Measurements from ENCODE around the gene ENAH. TPM values are rescaled to one million over a fixed set of nuclear protein-coding genes. Genes with fewer than 3 reads are reported as not detected.

ENAH gene
- polyA plus RNA-seq, 1 of the 3 experiments (the other 2 are of a cell fraction), result 48.9 TPM

DNA sequence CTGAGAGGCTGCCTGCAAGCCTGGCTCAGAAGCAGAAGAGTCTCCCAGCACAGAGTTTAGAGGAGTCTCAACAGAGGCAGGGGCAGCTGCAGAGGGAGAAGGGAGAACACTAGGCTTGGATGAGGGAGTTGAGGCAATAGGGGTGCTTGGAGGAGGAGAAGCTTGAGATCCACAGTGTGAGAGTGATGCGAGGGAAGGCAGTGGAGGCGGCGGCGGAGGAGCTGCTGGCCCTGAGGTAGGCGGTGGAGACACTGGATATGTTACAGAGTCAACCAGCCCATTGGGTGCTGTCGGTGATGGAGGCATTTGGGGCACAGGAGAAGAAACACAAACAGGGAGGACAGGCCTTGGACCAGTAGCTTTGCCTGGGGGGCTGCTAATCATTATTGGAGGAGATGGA, 135.7 kb downstream of the ENAH start:
- H3K4me2 ChIP-seq, result no peak overlapping the region
- H3K79me2 ChIP-seq (ENCODE audit: insufficient read depth), result peaks cover 82% of the 10 kb centered on the region
- WGBS (ENCODE audit: low lambda C conversion rate), result 99% methylated on average over 6 of the region's 6 CpGs
- no peak overlapping the region for H2AFZ ChIP-seq (ENCODE audit: low read depth)
- peaks cover 0 to 19% of the 10 kb centered on the region in 2 experiments; a peak in 2 of 4 replicates for H3K4me1 ChIP-seq (ENCODE audit: control insufficient read depth in 1 of 2, insufficient read depth in 2 of 2, low read depth in 1 of 2, low read length in 1 of 2)
- no peak for DNase-seq
- H3F3A ChIP-seq (replicated peaks; ENCODE audit: insufficient read depth), result peaks cover 15% of the 10 kb centered on the region
- no peaks in the 10 kb centered on the region for H3K27me3 ChIP-seq (ENCODE audit: insufficient read depth)
- H3K9ac ChIP-seq, result no peak overlapping the region
- H3K36me3 ChIP-seq (replicated peaks in 1 of 2; ENCODE audit: control insufficient read depth in 1 of 2, insufficient read depth in 2 of 2, low read length in 1 of 2), result peaks cover 40 to 60% of the 10 kb centered on the region in 2 experiments
- H3K9me2 ChIP-seq, result no peaks in the 10 kb centered on the region
- peaks cover 28% of the 10 kb centered on the region; the same call in 1 of the 2 replicates for H4K20me1 ChIP-seq (ENCODE audit: insufficient read depth)
- no peak overlapping the region for H3K4me3 ChIP-seq (ENCODE audit: low read depth in 2 of 2, low read length in 1 of 2)
- TF ChIP-seq JUND (IDR thresholded peaks at IDR 0.05) (no peak), ELF1 (IDR thresholded peaks at IDR 0.05) (no peak), NFIC (IDR thresholded peaks at IDR 0.05; ENCODE audit: borderline replicate concordance) (no peak), SIN3A (IDR thresholded peaks at IDR 0.05; ENCODE audit: borderline replicate concordance, low read depth, low read length) (no peak), EP300 (IDR thresholded peaks at IDR 0.05; ENCODE audit: borderline replicate concordance in 1 of 2, low read depth in 1 of 2, low read length in 1 of 2) (no peak)
- TF ChIP-seq, protein P1, sequence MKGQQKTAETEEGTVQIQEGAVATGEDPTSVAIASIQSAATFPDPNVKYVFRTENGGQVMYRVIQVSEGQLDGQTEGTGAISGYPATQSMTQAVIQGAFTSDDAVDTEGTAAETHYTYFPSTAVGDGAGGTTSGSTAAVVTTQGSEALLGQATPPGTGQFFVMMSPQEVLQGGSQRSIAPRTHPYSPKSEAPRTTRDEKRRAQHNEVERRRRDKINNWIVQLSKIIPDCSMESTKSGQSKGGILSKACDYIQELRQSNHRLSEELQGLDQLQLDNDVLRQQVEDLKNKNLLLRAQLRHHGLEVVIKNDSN (IDR thresholded peaks at IDR 0.05; ENCODE audit: borderline replicate concordance, low read depth), result no peak
- TF ChIP-seq, protein P2, sequence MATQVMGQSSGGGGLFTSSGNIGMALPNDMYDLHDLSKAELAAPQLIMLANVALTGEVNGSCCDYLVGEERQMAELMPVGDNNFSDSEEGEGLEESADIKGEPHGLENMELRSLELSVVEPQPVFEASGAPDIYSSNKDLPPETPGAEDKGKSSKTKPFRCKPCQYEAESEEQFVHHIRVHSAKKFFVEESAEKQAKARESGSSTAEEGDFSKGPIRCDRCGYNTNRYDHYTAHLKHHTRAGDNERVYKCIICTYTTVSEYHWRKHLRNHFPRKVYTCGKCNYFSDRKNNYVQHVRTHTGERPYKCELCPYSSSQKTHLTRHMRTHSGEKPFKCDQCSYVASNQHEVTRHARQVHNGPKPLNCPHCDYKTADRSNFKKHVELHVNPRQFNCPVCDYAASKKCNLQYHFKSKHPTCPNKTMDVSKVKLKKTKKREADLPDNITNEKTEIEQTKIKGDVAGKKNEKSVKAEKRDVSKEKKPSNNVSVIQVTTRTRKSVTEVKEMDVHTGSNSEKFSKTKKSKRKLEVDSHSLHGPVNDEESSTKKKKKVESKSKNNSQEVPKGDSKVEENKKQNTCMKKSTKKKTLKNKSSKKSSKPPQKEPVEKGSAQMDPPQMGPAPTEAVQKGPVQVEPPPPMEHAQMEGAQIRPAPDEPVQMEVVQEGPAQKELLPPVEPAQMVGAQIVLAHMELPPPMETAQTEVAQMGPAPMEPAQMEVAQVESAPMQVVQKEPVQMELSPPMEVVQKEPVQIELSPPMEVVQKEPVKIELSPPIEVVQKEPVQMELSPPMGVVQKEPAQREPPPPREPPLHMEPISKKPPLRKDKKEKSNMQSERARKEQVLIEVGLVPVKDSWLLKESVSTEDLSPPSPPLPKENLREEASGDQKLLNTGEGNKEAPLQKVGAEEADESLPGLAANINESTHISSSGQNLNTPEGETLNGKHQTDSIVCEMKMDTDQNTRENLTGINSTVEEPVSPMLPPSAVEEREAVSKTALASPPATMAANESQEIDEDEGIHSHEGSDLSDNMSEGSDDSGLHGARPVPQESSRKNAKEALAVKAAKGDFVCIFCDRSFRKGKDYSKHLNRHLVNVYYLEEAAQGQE (IDR thresholded peaks at IDR 0.05; ENCODE audit: low read depth, low read length), result no peak
- ChIA-PET POLR2A (no interaction called here), CTCF (interaction anchor here (0.7 to 1.5 kb wide), 5 partner anchors 13 to 470 kb away, joined by 3 to 5 read pairs (median 4); no protein-coding TSS in a partner anchor)
- H3K27ac ChIP-seq (ENCODE audit: low read depth in 2 of 2, low read length in 1 of 2), result no peak overlapping the region
- H3K9me3 ChIP-seq, result no peaks in the 10 kb centered on the region

- no peak overlapping the region for H3K4me2 ChIP-seq
- H3K36me3 ChIP-seq (replicated peaks in 1 of 2; ENCODE audit: control insufficient read depth in 1 of 2, insufficient read depth in 2 of 2, low read length in 1 of 2), result peaks cover 61 to 82% of the 10 kb centered on the region in 2 experiments
- CTCF ChIA-PET, result interaction anchor here (1.2 to 3.0 kb wide), 2 partner anchors 40 to 258 kb away, joined by 6 to 11 read pairs; no protein-coding TSS in a partner anchor
- no peak overlapping the region for H2AFZ ChIP-seq (ENCODE audit: low read depth)
- peaks cover 24% of the 10 kb centered on the region; the same call in 1 of the 2 replicates for H4K20me1 ChIP-seq (ENCODE audit: insufficient read depth)
- peaks cover 33% of the 10 kb centered on the region for H3F3A ChIP-seq (replicated peaks; ENCODE audit: insufficient read depth)
- peaks cover 0 to 19% of the 10 kb centered on the region in 2 experiments; a peak in 2 of 4 replicates for H3K4me1 ChIP-seq (ENCODE audit: control insufficient read depth in 1 of 2, insufficient read depth in 2 of 2, low read depth in 1 of 2, low read length in 1 of 2)
- 75% methylated on average over 3 of the region's 3 CpGs for WGBS (ENCODE audit: low lambda C conversion rate)
- H3K9me3 ChIP-seq, result no peaks in the 10 kb centered on the region
- no peak for DNase-seq
- no peaks in the 10 kb centered on the region for H3K9me2 ChIP-seq
- H3K9ac ChIP-seq, result no peak overlapping the region
- no peak overlapping the region for H3K27ac ChIP-seq (ENCODE audit: low read depth in 2 of 2, low read length in 1 of 2)
- POLR2A ChIA-PET, result no interaction called here
- H3K27me3 ChIP-seq (ENCODE audit: insufficient read depth), result no peaks in the 10 kb centered on the region
- no peak overlapping the region for H3K4me3 ChIP-seq (ENCODE audit: low read depth in 2 of 2, low read length in 1 of 2)
- peaks cover 63% of the 10 kb centered on the region for H3K79me2 ChIP-seq (ENCODE audit: insufficient read depth)
- TF ChIP-seq GATA2 (CRISPR knock-in tag; IDR thresholded peaks at IDR 0.05), result no peak
- TF ChIP-seq TEAD4 (IDR thresholded peaks at IDR 0.05; ENCODE audit: borderline replicate concordance, insufficient read depth), result no peak
- no peak for TF ChIP-seq YY1 (IDR thresholded peaks at IDR 0.05; ENCODE audit: low read depth)
- TF ChIP-seq, protein P2 (IDR thresholded peaks at IDR 0.05; ENCODE audit: low read depth, low read length), result no peak
- TF ChIP-seq RCOR1 (IDR thresholded peaks at IDR 0.05; ENCODE audit: low read length), result no peak
- no peak for TF ChIP-seq TAF1 (IDR thresholded peaks at IDR 0.05; ENCODE audit: borderline replicate concordance, low read depth, low read length)
- no peak for TF ChIP-seq ZBTB33 (IDR thresholded peaks at IDR 0.05; ENCODE audit: borderline replicate concordance, low read depth)
- TF ChIP-seq MAX (IDR thresholded peaks at IDR 0.05; ENCODE audit: low read depth), result no peak
- TF ChIP-seq FOXJ3 (CRISPR knock-in tag; IDR thresholded peaks at IDR 0.05), result no peak
- TF ChIP-seq FOXM1 (IDR thresholded peaks at IDR 0.05; ENCODE audit: low read depth), result no peak
Measured at GRCh38 chr1:225514671-225515081, 138.2 kb downstream of the ENAH start.
